Mammary epithelial cell (primary cell): ENCODE measurements around the gene SRC.

ENCODE experiments used
- CTCF ChIP-seq, 2 donors: IDR thresholded peaks in 1 of 2; conservative IDR thresholded peaks in 1 of 2; 2 replicates each; pipeline ENCODE4 v1.5.1; 2011 to 2012; ENCODE audit warnings: inconsistent platforms in 2 of 2, low read length in 2 of 2, mild to moderate bottlenecking in 2 of 2, control low read depth in 1 of 2, low read depth in 1 of 2; ENCODE audit not compliant: insufficient read depth in 1 of 2; ENCODE audit errors: extremely low read depth in 1 of 2
- EZH2 ChIP-seq: IDR thresholded peaks from 2 replicates; pipeline ENCODE4 v1.6.1; 2012; ENCODE audit warnings: low read length, inconsistent platforms, borderline replicate concordance

- TF ChIP-seq CTCF (conservative IDR thresholded peaks at IDR 0.05 in 1 of 2, IDR thresholded peaks at IDR 0.05 in 1 of 2; ENCODE audit: extremely low read depth in 1 of 2, insufficient read depth in 1 of 2, low read depth in 1 of 2, low read length in 2 of 2) (no peak), EZH2 (no peak)
Observed at GRCh38 chr20:37326666-37327065, 19.3 kb upstream of the SRC start.
